ENCODE measurements around the gene DNAAF8. TPM values are rescaled to one million over a fixed set of nuclear protein-coding genes. Genes with fewer than 3 reads are reported as not detected.

Gene DNAAF8
- total RNA-seq, 1 experiment from 2014 or later, result 0.39 TPM

- no peak overlapping the region for H2BK20ac ChIP-seq (ENCODE audit: low read depth, low read length, poor library complexity, severe bottlenecking)
- TF ChIP-seq CTCF (conservative IDR thresholded peaks at IDR 0.05), result no peak
Measured at GRCh38 chr16:4700380-4700996, 33.8 kb upstream of the DNAAF8 start.

More at GRCh38 chr16:4700380-4700996, 33.8 kb upstream of the DNAAF8 start:
- Histone ChIP-seq H3K56ac (ENCODE audit: insufficient read length, low read depth, low read length) (no peak overlapping the region), H3K79me2 (ENCODE audit: insufficient read depth, low read length) (no peaks in the 10 kb centered on the region), H3K4me2 (ENCODE audit: insufficient read depth, insufficient read length, low read length) (no peak overlapping the region), H2AFZ (ENCODE audit: low read length) (no peak overlapping the region), H4K8ac (replicated peaks; ENCODE audit: insufficient read length, low read depth, low read length) (no peak overlapping the region), H3K27me3 (ENCODE audit: insufficient read depth, low read length) (no peaks in the 10 kb centered on the region), H2BK5ac (ENCODE audit: insufficient read length, low read length) (no peak overlapping the region), H3K4me1 (ENCODE audit: insufficient read depth, low read length) (no peaks in the 10 kb centered on the region), H2BK15ac (ENCODE audit: low read depth, low read length) (no peak overlapping the region), H4K5ac (ENCODE audit: insufficient read length, low read depth, low read length) (no peak overlapping the region), H3K23me2 (ENCODE audit: insufficient read length, low read depth, low read length, poor library complexity, severe bottlenecking) (no peaks in the 10 kb centered on the region), H2BK12ac (ENCODE audit: insufficient read length, low read depth, low read length) (no peak overlapping the region), H3K18ac (ENCODE audit: insufficient read length, low read depth, low read length) (no peak overlapping the region), H3K9me3 (ENCODE audit: control insufficient read depth, low read depth, low read length) (no peaks in the 10 kb centered on the region), H4K91ac (ENCODE audit: insufficient read length, low read depth, low read length) (no peak overlapping the region), H3K4ac (ENCODE audit: low read depth, low read length) (no peak overlapping the region), H3T11ph (ENCODE audit: low read length) (no peak overlapping the region), H2BK120ac (ENCODE audit: low read depth, low read length, poor library complexity, severe bottlenecking) (no peak overlapping the region), H3K27ac (ENCODE audit: insufficient read length, low read depth, low read length) (no peak overlapping the region), H3K14ac (ENCODE audit: insufficient read depth, low read length) (no peak overlapping the region), H3K79me1 (ENCODE audit: insufficient read depth, low read depth, low read length, poor library complexity, severe bottlenecking) (no peaks in the 10 kb centered on the region), H2AK5ac (ENCODE audit: insufficient read length, low read length) (no peak overlapping the region), H3K23ac (ENCODE audit: insufficient read length, low read depth, low read length) (no peak overlapping the region), H4K20me1 (ENCODE audit: control insufficient read depth, insufficient read depth, insufficient read length) (no peaks in the 10 kb centered on the region), H3K9ac (ENCODE audit: extremely low read depth, insufficient read length, low read length) (no peak overlapping the region)
- no peak overlapping the region for H3K4me3 Mint-ChIP-seq
- DNase-seq, result no peak
- peaks cover 10 to 68% (median 56%) of the 10 kb centered on the region in 3 experiments; a peak in 6 of 7 replicates for H3K36me3 Mint-ChIP-seq (ENCODE audit: insufficient read depth in 1 of 3, low read depth in 3 of 3)
- no peak overlapping the region for H3K27ac Mint-ChIP-seq
- H3K9me3 Mint-ChIP-seq, result no peaks in the 10 kb centered on the region
- no CpG with 5 or more reads among the region's 13 CpGs for WGBS (ENCODE audit: extremely low coverage, insufficient read length, low lambda C conversion rate)
- H3K4me1 Mint-ChIP-seq, result no peaks in the 10 kb centered on the region
- no peaks in the 10 kb centered on the region for H3K27me3 Mint-ChIP-seq (ENCODE audit: low read depth)
